Tibial nerve (tissue), 4 donors: ENCODE data around the gene DESI2.

Experiments used
- CTCF ChIP-seq, 5 experiments: fragments of 200-600 bp in 3 of 5; fragments of 450-650 bp in 2 of 5; sonication (generic) in 3 of 5; IDR thresholded peaks; one replicate each; pipeline ENCODE4 v1.5.1; 2016 to 2019; ENCODE audit warnings: antibody characterized with exemption in 5 of 5, mild to moderate bottlenecking in 3 of 5, moderate library complexity in 2 of 5
- EP300 ChIP-seq, 2 donors: sonication (generic); formaldehyde crosslinking; IDR thresholded peaks; one replicate each; pipeline ENCODE4 v1.6.1; 2017; ENCODE audit warnings: antibody characterized with exemption in 2 of 2, mild to moderate bottlenecking in 1 of 2
- POLR2A ChIP-seq, 2 donors: fragments of 450-650 bp; IDR thresholded peaks; one replicate each; pipeline ENCODE4 v1.6.1; 2017; ENCODE audit warnings: antibody characterized with exemption in 2 of 2, mild to moderate bottlenecking in 2 of 2, moderate library complexity in 2 of 2

DNA sequence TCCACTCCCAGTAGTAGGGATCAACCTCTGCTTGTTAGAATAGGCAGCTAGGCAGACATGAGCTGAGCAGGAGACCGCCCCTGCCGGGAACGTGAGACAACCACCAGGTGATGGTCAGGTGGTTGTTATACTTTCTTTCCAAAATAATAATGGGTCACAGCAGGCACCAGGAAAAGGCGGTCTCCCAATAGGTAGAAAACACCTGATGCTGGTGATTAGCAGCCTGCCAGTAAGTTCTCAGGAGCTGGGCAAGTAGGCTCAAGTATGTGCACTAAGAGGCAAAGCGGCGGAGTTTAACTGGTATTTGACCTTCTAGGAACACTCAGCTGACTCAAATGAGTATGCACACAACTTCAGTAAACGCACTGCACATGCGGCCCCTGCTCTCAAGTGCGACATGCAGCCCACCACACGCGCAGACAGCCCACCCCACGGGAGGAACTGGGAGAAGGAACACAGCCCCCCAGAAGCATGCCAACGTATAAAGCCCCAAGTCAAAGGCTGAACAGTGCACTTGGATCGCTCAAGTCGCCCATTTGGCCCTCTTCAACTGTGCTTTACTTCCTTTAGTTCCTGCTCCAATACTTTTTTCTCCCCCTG lies 80.0 kb downstream of the DESI2 start:
- no peak for TF ChIP-seq CTCF (IDR thresholded peaks at IDR 0.05)
- no peak for TF ChIP-seq POLR2A (IDR thresholded peaks at IDR 0.05)
- TF ChIP-seq EP300 (IDR thresholded peaks at IDR 0.05), result no peak
